Mesothelial cell of epicardium (in vitro differentiated cells): ENCODE results near the gene PTCRA. TPM values are rescaled to one million over a fixed set of nuclear protein-coding genes. Genes with fewer than 3 reads are reported as not detected.

ENCODE experiments used
- DNase-seq, 2 experiments: peaks; one replicate each; pipeline ENCODE4 v3.0.0; 2021; ENCODE audit warnings: low spot score in 2 of 2; ENCODE audit not compliant: unreplicated experiment in 2 of 2
- H3K27ac Mint-ChIP-seq: 2 replicates; pipeline ENCODE4 v1.8.0; 2021; ENCODE audit warnings: mixed read lengths
- H3K27me3 Mint-ChIP-seq: 2 replicates; pipeline ENCODE4 v1.8.0; 2021; ENCODE audit warnings: low read depth, mixed read lengths
- H3K36me3 Mint-ChIP-seq: 2 replicates; pipeline ENCODE4 v1.8.0; 2021; ENCODE audit warnings: mixed read lengths
- H3K4me1 Mint-ChIP-seq: 2 replicates; pipeline ENCODE4 v1.8.0; 2021; ENCODE audit warnings: mixed read lengths
- H3K4me3 Mint-ChIP-seq: 2 replicates; pipeline ENCODE4 v1.8.0; 2021; ENCODE audit warnings: mild to moderate bottlenecking, moderate library complexity, mixed read lengths
- H3K9me3 Mint-ChIP-seq: 2 replicates; pipeline ENCODE4 v1.8.0; 2021; ENCODE audit warnings: mixed read lengths
- total RNA-seq: library from RNA; stranded (reverse); gene quantifications from 3 replicates; pipeline ENCODE4 v1.2.1, GENCODE V29; 2021
- TF ChIP-seq, protein P1 (sequence below): fragments of 200-600 bp; sonication (generic); IDR thresholded peaks from one replicate; pipeline ENCODE4 v1.5.0; 2021; ENCODE audit warnings: antibody characterized with exemption; ENCODE audit not compliant: unreplicated experiment

PTCRA gene
- total RNA-seq, 1 donor from 2014 or later, result not detected

DNA sequence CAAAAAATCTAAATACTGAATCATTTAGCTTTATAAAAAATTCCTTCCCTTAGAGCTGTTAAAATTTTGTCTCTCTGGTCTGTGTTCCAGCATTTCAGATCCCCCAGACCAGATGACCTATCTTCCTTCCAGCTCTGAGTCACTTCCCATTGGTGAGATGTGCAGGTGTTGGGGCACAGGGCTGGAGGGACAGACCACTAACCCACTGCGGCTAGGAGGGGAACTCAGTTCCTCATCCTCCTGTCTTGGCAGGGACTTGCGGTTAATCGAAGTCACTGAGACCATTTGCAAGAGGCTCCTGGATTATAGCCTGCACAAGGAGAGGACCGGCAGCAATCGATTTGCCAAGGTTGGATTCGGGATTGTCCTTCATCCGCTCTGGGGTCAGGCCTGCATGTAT lies 19.5 kb downstream of the PTCRA start:
- TF ChIP-seq, protein P1, sequence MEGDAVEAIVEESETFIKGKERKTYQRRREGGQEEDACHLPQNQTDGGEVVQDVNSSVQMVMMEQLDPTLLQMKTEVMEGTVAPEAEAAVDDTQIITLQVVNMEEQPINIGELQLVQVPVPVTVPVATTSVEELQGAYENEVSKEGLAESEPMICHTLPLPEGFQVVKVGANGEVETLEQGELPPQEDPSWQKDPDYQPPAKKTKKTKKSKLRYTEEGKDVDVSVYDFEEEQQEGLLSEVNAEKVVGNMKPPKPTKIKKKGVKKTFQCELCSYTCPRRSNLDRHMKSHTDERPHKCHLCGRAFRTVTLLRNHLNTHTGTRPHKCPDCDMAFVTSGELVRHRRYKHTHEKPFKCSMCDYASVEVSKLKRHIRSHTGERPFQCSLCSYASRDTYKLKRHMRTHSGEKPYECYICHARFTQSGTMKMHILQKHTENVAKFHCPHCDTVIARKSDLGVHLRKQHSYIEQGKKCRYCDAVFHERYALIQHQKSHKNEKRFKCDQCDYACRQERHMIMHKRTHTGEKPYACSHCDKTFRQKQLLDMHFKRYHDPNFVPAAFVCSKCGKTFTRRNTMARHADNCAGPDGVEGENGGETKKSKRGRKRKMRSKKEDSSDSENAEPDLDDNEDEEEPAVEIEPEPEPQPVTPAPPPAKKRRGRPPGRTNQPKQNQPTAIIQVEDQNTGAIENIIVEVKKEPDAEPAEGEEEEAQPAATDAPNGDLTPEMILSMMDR, result no peak
- Mint-ChIP-seq H3K27ac (no peak overlapping the region), H3K27me3 (no peaks in the 10 kb centered on the region), H3K4me1 (peaks cover 29% of the 10 kb centered on the region), H3K9me3 (no peaks in the 10 kb centered on the region), H3K4me3 (no peak overlapping the region), H3K36me3 (peaks cover 23% of the 10 kb centered on the region)
- DNase-seq, result no peak

DNA sequence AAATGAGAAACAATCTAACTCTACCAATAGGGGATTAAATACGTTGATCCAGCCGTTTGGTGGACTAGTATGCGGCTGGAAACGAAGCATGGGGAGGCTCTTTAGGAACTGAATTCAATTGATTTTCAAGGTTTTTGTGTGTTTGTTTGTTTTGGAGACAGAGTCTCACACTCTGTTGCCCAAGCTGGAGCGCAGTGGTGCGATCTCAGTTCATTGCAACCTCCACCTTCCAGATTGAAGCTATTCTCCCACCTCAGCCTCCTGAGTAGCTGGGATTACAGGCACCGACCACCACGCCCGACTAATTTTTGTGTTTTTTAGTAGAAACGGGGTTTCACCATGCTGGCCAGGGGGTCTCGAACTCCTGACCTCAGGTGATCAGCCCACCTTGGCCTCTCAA lies 20.5 kb downstream of the PTCRA start:
- DNase-seq, result no peak
- no peak overlapping the region for H3K27ac Mint-ChIP-seq
- peaks cover 24% of the 10 kb centered on the region for H3K36me3 Mint-ChIP-seq
- no peaks in the 10 kb centered on the region for H3K9me3 Mint-ChIP-seq
- no peaks in the 10 kb centered on the region for H3K27me3 Mint-ChIP-seq
- TF ChIP-seq, protein P1, result no peak
- peaks cover 18% of the 10 kb centered on the region for H3K4me1 Mint-ChIP-seq
- no peak overlapping the region for H3K4me3 Mint-ChIP-seq

DNA sequence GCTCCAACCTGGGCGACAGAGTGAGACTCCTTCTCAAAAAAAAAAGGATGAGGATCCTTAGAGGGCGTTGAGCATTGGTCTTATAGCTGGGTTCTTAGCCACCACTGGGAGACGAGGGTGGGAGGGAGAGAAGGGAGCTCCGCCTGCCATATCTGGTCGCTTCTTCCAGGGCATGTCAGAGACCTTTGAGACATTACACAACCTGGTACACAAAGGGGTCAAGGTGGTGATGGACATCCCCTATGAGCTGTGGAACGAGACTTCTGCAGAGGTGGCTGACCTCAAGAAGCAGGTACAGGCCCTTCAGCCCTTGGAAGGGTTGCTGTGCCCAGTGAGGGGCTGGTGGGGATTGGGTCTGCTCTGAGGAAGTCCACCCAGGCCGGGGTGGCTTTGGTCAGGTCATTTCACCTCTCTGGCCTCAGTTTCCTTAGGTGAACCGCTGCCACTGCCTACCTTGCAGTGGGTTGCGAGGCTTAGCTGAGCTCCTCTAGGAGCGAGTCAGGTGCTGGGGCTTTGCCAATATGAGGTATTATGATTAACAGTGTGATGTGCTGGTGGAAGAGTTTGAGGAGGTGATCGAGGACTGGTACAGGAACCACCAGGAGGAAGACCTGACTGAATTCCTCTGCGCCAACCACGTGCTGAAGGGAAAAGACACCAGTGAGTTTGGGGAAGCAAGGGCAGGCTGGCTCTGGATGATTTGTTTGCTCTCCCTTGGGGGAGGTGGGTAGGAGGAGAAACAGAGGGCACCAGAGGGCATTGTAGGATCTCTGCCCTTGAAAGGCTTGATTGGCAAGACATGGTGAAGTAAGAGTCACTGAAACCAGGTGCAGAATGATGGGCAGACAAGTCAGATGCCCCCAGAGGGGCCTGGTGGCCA lies 21.9 kb downstream of the PTCRA start:
- no peaks in the 10 kb centered on the region for H3K27me3 Mint-ChIP-seq
- no peak for DNase-seq
- peaks cover 25% of the 10 kb centered on the region for H3K36me3 Mint-ChIP-seq
- no peaks in the 10 kb centered on the region for H3K9me3 Mint-ChIP-seq
- peaks cover 7% of the 10 kb centered on the region for H3K4me1 Mint-ChIP-seq
- no peak overlapping the region for H3K4me3 Mint-ChIP-seq
- TF ChIP-seq, protein P1, result no peak
- no peak overlapping the region for H3K27ac Mint-ChIP-seq

DNA sequence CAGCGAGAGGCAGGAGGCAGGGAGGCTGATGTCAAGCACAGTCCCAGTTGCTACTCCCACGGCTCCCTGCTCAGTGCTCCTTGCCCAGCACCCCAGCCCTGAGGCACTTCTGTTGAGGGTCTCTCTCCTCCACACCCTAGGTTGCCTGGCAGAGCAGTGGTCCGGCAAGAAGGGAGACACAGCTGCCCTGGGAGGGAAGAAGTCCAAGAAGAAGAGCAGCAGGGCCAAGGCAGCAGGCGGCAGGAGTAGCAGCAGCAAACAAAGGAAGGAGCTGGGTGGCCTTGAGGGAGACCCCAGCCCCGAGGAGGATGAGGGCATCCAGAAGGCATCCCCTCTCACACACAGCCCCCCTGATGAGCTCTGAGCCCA lies 22.6 kb downstream of the PTCRA start:
- no peak for DNase-seq

DNA sequence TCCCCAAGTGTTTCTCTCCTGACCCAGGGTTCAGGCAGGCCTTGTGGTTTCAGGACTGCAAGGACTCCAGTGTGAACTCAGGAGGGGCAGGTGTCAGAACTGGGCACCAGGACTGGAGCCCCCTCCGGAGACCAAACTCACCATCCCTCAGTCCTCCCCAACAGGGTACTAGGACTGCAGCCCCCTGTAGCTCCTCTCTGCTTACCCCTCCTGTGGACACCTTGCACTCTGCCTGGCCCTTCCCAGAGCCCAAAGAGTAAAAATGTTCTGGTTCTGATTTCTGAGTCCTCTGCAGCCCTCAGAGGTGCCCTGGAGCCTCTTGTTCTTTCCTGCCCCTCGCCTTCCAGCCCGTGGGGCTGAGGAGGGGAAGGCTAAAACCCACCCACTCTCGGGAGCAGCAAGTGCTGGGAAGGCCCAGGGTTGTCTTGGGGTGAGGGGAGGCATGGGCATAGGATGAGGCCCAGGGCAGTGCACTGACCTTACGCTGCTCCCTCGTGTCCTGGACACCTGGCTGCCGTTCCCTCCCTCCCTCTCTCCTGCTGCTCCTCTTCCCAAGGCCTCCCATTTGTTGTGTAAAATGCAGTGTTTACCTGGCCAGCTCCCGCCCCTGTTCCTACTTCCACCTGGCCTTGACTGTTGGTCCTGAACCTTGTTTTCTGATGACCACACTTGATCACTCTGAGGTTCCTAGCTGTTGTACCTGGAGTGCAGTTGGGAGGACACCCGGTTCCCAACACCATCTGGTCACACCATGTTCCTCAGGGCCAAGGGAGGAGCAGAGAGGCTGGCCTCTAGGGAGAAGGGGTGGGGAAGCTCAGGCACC lies 23.3 kb downstream of the PTCRA start:
- peaks cover 21% of the 10 kb centered on the region for H3K36me3 Mint-ChIP-seq

More for the DNA sequence above, 22.6 kb downstream of the PTCRA start:
- Mint-ChIP-seq H3K9me3 (no peaks in the 10 kb centered on the region), H3K4me1 (peaks cover 1% of the 10 kb centered on the region), H3K27ac (no peak overlapping the region), H3K27me3 (no peaks in the 10 kb centered on the region), H3K4me3 (no peak overlapping the region), H3K36me3 (peaks cover 23% of the 10 kb centered on the region)
- TF ChIP-seq, protein P1, result no peak

More for the DNA sequence above, 23.3 kb downstream of the PTCRA start:
- H3K27me3 Mint-ChIP-seq, result no peaks in the 10 kb centered on the region
- H3K9me3 Mint-ChIP-seq, result no peaks in the 10 kb centered on the region
- TF ChIP-seq, protein P1, result no peak
- no peak overlapping the region for H3K27ac Mint-ChIP-seq
- no peak for DNase-seq
- H3K4me1 Mint-ChIP-seq, result no peaks in the 10 kb centered on the region
- no peak overlapping the region for H3K4me3 Mint-ChIP-seq
